H1 (cell line): ENCODE data around the gene WDR49. TPM values are rescaled to one million over a fixed set of nuclear protein-coding genes. Genes with fewer than 3 reads are reported as not detected.

Experiments used
- E2F6 ChIP-seq: IDR thresholded peaks from 2 replicates; pipeline ENCODE4 v1.6.1; 2012; ENCODE audit warnings: inconsistent platforms
- EP300 ChIP-seq, 2 experiments: IDR thresholded peaks; 1 replicate in 1 of 2; 2 replicates in 1 of 2; pipeline ENCODE4 v1.6.1; 2011 to 2012; ENCODE audit warnings: low read depth in 2 of 2, low read length in 2 of 2, mild to moderate bottlenecking in 2 of 2, borderline replicate concordance in 1 of 2, inconsistent platforms in 1 of 2, moderate library complexity in 1 of 2
- TAF7 ChIP-seq: optimal IDR thresholded peaks from 2 replicates; pipeline ENCODE3; 2011; ENCODE audit warnings: low read depth, mild to moderate bottlenecking, inconsistent platforms, low read length, moderate library complexity, borderline replicate concordance
- polyA plus RNA-seq, 7 experiments: library from polyadenylated mRNA; depleted of rRNA in 3 of 7; stranded (reverse) in 5 of 7; unstranded in 2 of 7; fragments of >200 nt in 5 of 7; fragments of 200-250 nt in 2 of 7; gene quantifications; 1 replicate in 5 of 7; 2 replicates in 1 of 7; 4 replicates in 1 of 7; pipeline versions ENCODE4 v1.2.1 to v1.2.3, GENCODE V29; 2011 to 2013; ENCODE audit warnings: missing spikeins in 2 of 7, mixed read lengths in 2 of 7
- total RNA-seq: library from RNA; stranded (reverse); fragmentation: NEBNext Ultra II Directional; extraction: Animal tissue kit (Norgen Biotek cat#: 25700); gene quantifications from 2 replicates; pipeline ENCODE4 v1.2.1, GENCODE V29; 2021
- TF ChIP-seq, protein P1 (sequence below): fragments of 300-600 bp; sonication (generic); IDR thresholded peaks from 2 replicates; pipeline ENCODE4 v1.7.1; 2012; ENCODE audit warnings: low read length, moderate library complexity, mild to moderate bottlenecking, inconsistent platforms; ENCODE audit not compliant: insufficient replicate concordance
- TF ChIP-seq, protein P2 (sequence below), 3 experiments: IDR thresholded peaks; 1 replicate in 2 of 3; 2 replicates in 1 of 3; pipeline versions ENCODE4 v1.5.1 to v1.6.1; 2011; ENCODE audit warnings: low read length in 3 of 3, mild to moderate bottlenecking in 3 of 3, inconsistent platforms in 2 of 3, low read depth in 1 of 3, moderate library complexity in 1 of 3; ENCODE audit not compliant: insufficient read depth in 1 of 3; ENCODE audit errors: control extremely low read depth in 1 of 3

Gene WDR49
- total and polyA plus RNA-seq, 2 of the 8 experiments (the other 6 are each of a cell fraction or from before 2014, with no cell fraction given): 0.50 to 1.7 TPM

DNA sequence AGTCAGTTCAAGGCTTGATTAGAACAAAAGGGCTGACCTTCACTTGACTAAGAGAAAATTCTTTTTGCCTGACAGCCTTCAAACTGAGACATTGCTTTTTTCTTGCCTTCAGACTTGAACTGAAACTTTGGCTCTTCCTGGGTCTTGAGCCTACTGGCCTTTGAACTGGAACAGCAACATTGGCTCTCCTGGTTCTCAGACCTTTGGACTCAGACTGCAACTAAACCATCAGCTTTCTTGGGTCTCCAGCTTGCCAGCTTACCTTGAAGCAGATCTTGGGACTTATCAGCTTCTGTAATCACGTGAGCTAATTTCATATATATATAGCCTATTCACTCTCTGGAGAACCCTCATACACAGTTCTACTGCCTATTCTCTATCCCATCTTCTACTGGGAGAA lies 19.5 kb upstream of the WDR49 start (continued):
- TF ChIP-seq, protein P1, sequence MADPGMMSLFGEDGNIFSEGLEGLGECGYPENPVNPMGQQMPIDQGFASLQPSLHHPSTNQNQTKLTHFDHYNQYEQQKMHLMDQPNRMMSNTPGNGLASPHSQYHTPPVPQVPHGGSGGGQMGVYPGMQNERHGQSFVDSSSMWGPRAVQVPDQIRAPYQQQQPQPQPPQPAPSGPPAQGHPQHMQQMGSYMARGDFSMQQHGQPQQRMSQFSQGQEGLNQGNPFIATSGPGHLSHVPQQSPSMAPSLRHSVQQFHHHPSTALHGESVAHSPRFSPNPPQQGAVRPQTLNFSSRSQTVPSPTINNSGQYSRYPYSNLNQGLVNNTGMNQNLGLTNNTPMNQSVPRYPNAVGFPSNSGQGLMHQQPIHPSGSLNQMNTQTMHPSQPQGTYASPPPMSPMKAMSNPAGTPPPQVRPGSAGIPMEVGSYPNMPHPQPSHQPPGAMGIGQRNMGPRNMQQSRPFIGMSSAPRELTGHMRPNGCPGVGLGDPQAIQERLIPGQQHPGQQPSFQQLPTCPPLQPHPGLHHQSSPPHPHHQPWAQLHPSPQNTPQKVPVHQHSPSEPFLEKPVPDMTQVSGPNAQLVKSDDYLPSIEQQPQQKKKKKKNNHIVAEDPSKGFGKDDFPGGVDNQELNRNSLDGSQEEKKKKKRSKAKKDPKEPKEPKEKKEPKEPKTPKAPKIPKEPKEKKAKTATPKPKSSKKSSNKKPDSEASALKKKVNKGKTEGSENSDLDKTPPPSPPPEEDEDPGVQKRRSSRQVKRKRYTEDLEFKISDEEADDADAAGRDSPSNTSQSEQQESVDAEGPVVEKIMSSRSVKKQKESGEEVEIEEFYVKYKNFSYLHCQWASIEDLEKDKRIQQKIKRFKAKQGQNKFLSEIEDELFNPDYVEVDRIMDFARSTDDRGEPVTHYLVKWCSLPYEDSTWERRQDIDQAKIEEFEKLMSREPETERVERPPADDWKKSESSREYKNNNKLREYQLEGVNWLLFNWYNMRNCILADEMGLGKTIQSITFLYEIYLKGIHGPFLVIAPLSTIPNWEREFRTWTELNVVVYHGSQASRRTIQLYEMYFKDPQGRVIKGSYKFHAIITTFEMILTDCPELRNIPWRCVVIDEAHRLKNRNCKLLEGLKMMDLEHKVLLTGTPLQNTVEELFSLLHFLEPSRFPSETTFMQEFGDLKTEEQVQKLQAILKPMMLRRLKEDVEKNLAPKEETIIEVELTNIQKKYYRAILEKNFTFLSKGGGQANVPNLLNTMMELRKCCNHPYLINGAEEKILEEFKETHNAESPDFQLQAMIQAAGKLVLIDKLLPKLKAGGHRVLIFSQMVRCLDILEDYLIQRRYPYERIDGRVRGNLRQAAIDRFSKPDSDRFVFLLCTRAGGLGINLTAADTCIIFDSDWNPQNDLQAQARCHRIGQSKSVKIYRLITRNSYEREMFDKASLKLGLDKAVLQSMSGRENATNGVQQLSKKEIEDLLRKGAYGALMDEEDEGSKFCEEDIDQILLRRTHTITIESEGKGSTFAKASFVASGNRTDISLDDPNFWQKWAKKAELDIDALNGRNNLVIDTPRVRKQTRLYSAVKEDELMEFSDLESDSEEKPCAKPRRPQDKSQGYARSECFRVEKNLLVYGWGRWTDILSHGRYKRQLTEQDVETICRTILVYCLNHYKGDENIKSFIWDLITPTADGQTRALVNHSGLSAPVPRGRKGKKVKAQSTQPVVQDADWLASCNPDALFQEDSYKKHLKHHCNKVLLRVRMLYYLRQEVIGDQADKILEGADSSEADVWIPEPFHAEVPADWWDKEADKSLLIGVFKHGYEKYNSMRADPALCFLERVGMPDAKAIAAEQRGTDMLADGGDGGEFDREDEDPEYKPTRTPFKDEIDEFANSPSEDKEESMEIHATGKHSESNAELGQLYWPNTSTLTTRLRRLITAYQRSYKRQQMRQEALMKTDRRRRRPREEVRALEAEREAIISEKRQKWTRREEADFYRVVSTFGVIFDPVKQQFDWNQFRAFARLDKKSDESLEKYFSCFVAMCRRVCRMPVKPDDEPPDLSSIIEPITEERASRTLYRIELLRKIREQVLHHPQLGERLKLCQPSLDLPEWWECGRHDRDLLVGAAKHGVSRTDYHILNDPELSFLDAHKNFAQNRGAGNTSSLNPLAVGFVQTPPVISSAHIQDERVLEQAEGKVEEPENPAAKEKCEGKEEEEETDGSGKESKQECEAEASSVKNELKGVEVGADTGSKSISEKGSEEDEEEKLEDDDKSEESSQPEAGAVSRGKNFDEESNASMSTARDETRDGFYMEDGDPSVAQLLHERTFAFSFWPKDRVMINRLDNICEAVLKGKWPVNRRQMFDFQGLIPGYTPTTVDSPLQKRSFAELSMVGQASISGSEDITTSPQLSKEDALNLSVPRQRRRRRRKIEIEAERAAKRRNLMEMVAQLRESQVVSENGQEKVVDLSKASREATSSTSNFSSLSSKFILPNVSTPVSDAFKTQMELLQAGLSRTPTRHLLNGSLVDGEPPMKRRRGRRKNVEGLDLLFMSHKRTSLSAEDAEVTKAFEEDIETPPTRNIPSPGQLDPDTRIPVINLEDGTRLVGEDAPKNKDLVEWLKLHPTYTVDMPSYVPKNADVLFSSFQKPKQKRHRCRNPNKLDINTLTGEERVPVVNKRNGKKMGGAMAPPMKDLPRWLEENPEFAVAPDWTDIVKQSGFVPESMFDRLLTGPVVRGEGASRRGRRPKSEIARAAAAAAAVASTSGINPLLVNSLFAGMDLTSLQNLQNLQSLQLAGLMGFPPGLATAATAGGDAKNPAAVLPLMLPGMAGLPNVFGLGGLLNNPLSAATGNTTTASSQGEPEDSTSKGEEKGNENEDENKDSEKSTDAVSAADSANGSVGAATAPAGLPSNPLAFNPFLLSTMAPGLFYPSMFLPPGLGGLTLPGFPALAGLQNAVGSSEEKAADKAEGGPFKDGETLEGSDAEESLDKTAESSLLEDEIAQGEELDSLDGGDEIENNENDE: no peak
- TF ChIP-seq TAF7: no peak
- TF ChIP-seq E2F6: no peak
- TF ChIP-seq, protein P2, sequence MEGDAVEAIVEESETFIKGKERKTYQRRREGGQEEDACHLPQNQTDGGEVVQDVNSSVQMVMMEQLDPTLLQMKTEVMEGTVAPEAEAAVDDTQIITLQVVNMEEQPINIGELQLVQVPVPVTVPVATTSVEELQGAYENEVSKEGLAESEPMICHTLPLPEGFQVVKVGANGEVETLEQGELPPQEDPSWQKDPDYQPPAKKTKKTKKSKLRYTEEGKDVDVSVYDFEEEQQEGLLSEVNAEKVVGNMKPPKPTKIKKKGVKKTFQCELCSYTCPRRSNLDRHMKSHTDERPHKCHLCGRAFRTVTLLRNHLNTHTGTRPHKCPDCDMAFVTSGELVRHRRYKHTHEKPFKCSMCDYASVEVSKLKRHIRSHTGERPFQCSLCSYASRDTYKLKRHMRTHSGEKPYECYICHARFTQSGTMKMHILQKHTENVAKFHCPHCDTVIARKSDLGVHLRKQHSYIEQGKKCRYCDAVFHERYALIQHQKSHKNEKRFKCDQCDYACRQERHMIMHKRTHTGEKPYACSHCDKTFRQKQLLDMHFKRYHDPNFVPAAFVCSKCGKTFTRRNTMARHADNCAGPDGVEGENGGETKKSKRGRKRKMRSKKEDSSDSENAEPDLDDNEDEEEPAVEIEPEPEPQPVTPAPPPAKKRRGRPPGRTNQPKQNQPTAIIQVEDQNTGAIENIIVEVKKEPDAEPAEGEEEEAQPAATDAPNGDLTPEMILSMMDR (IDR thresholded peaks at IDR 0.05; ENCODE audit: control extremely low read depth in 1 of 3, insufficient read depth in 1 of 3, low read depth in 1 of 3, low read length in 3 of 3): no peak
- no peak for TF ChIP-seq EP300 (IDR thresholded peaks at IDR 0.05; ENCODE audit: borderline replicate concordance in 1 of 2, low read depth in 2 of 2, low read length in 2 of 2)
